Stimulated activated CD4-positive, alpha-beta T cell treated with anti-CD3 and anti-CD28 coated beads, Interleukin-4, amount 100 ng/mL, for 1 hour (primary cell): ENCODE measurements around the gene SYTL3.
"Not testable (repeated sequence)": the region's sequence is repeated elsewhere in the genome, so short reads cannot be mapped to it uniquely, and the experiment has no call there.

Experiments
- DNase-seq: peaks from one replicate; pipeline ENCODE4 v3.0.0-alpha.2; 2020

SYTL3 gene

DNA sequence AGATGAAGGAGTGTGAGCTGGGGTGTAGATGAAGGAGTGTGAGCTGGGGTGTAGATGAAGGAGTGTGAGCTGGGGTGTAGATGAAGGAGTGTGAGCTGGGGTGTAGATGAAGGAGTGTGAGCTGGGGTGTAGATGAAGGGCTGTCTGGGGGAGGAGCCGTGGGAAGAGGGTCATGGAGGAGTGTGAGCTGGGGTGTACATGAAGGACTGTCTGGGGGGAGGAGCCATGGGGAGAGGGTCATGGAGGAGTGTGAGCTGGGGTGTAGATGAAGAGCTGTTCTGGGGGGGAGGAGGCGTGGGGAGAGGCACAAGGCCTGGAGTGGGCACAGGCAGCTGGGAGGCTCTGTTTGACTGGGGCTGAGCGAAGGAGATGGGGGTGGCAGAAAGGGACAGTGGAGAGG lies 51.4 kb downstream of the SYTL3 start:
- not testable (repeated sequence) for DNase-seq

DNA sequence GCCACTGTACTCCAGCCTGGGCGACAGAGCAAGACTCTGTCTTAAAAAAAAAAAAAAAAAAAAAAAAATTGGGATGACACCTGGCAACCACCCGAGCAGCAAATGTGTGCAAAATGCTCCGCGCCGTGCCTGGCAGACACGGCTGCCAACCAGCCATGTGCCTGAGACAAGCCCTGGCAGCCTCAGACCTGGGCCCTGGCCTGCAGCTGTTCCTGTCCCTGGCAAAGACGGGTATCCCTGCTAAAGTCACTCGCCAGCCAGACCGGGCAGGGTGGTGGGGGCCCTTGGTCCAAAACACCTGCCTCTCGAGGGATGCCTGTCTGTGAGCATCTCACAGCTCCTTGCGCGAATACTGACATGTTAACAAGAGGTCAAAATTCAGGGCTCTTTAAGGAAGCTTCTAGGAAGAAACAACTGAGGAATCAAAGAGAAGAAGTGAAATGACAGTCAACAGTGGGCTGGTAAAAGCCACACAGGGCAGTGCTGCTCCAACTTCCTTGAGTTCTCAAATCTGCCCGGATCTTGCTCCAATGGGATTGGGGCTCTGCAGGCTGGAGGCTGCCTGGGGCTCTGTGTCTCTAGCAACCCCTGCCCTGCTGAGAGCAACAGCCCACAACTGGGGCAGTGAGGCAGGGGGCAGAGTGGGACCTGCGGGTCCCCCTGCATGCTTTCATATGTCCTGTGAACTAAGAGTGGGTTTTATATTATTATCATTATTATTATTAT lies 53.4 kb downstream of the SYTL3 start:
- no peak for DNase-seq

DNA sequence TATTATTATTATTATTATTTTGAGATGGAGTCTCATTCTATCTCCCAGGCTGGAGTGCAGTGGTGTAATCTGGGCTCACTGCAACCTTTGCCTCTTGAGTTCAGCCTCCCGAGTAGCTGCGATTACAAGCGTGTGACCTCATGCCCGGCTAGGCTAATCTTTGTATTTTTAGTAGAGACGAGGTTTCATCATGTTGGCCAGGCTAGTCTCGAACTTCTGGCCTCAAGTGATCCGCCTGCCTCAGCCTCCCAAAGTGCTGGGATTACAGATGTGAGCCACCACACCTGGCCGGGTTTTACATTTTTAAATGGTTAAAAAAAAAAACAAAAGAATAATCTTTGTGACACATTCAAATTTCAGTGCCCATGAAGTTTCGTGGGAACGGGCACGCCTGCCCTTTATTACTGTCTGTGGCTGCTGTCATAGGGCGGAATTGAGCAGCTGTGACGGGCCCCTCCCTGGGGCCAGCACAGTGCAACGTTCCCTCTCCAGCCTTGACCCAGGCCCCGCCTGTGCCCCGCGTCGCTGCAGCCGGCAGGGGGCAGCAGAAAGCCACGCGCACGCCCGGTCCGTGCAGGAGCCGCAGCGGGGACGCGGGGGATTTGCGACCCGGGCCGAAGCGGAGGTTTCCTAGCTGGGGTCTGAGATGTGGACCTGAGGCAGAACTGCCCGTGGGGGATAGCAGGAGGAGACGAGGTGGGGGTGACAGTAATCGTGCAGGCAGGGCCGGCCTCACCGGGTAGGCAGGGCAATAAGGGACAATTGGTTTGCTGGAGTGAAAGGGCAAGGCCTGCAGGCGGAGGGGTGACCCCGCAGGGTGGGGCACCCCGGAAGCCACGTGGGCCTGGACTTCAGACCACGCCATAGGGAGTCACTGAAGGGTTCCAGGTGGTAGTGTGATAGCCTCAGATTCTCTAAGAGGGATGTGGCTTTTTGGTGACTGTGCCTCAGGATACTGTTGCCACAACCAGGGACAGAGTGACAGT lies 54.3 kb downstream of the SYTL3 start:
- peak; percentile 82 for DNase-seq

DNA sequence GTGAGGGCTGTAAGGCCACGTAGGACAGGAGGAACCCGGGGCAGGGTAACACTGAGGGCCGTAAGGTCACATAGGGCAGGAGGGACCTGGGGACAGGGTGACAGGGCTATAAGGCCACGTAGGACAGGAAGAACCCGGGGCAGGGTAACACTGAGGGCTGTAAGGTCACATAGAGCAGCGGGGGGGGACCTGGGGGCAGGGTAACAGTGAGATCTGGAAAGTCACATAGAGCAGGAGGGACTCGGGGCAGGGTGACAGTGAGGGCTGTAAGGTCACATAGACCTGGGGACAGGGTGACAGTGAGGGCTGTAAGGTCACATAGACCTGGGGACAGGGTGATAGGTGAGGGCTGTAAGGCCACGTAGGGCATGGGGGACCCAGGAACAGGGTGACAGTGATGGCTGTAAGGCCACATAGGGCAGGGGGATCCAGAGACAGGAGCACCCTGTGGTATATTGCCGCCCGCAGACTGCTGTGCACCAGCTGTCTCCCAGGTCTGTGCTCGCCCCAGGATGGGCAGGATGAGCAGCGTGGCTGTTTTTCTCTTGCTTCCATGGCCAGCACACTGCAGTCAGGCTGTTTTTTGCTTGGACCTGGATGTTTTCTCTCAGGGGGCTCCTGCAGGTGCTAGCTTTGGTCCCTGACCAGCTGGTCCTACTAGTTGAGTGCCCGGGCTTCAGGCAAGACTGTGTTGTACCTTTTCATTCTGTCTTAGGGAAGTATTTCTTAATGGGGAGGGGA lies 55.7 kb downstream of the SYTL3 start:
- no peak for DNase-seq

DNA sequence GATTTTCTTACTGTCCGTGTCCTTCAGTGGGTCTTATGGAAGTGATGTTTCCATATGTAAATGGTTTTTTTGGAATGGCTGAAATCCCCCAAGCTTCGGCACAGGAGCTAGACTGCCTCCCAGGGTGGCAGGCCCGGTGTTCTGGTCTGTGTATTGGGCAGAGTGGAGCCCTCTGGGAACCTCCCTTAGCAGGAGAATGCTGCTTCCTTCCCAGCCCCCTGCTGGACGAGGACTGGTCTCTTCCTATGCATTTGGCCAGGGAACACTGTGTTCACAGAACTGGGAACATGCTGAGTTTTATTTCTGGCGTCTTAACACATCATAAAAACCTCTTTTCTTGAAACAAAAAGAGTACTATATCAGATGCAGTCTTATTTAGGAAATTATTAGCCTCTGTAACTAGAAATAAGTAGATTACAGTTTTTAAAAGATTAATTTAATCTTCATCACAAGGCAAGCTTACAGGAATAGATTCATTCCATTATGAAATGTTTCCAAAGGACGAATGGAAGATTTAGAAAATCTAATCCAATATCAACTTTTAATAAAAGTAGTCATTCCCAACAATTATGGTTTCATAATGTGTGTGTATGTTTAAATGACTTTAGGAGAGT lies 56.6 kb downstream of the SYTL3 start:
- DNase-seq, result no peak

DNA sequence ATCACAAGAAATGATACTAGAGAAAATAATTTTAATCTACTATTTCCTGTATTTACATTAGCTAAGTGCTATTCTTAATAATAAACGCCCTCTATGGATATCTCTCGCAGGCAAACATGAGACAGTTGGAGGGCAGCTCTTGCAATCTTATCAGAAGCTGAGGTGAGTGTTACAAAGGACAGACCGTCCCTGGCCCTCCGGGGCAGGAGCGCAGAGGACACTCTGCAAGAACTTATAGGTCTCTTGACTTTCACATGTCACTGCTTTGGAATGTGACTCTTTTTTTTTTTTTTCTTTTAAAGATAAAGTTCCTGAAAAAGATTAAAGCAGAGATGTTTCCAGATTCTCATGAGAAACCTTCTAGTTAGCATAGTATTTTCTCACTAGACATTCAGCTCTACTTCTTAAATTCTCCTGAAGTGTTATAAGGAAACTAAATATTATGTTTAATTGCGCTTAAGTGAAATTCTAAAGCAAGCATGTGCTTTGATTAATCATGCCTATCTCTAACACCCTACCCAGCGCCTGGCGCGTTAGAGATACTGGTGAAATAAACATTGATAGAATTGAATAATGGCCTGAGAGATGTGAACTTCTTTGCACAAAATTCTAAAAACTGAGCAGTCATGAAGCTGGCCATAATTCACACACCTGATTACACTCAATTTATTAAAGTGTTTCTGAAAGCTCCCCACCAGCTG lies 57.4 kb downstream of the SYTL3 start:
- DNase-seq, result no peak

DNA sequence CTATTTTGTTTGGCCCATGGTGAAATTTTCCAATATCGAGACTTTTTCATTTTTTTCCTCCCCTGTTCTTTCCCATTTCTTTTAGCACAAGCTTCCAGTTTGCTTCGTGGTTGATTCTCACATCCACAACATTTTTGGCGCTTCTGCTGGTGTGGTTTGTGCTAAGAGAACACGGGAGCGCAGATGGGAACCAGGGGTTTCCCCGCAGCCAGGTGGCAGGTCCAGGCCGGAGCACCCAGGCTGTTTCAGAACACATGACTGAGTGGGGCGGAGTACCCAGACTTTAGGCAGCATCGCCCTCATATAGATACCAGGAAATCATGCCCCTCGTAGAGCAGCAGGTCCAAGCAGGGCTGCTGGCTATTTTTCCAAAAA lies 58.0 kb downstream of the SYTL3 start:
- no peak for DNase-seq

DNA sequence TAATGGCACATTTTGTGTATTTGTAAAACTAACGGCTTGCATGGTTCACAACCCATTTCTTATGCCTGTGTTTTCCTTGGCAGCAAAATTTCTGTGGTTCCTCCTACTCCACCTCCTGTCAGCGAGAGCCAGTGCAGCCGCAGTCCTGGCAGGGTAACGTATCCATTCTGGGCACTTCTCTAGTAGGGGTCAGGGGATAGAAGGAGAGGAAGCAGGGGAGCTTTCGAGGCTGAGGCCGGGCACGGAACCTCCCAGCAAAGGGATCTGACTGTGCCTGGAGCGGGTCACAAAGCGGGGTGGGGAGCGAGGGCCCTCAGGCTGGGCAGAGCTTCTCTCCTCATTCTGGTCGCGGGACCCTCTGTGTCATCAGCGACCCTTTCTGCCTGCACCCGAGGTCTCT lies 58.4 kb downstream of the SYTL3 start:
- no peak for DNase-seq

DNA sequence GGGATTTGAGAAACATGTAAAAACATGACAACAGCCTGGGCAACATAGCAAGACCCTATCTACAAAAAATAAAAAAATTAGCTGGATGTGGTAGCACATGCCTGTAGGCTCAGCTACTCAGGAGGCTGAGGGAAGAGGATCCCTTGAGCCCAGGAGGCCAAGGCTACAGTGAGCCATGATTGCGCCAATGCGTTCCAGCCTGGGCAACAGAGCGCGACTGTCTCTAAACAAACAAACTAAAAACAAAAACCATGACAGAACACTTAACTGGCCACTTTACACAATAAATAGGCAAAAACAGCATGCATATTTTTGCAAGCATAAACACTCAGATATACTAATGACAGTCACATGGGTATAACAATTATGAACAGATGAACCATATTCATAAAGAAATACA lies 60.0 kb downstream of the SYTL3 start:
- DNase-seq, result no peak

DNA sequence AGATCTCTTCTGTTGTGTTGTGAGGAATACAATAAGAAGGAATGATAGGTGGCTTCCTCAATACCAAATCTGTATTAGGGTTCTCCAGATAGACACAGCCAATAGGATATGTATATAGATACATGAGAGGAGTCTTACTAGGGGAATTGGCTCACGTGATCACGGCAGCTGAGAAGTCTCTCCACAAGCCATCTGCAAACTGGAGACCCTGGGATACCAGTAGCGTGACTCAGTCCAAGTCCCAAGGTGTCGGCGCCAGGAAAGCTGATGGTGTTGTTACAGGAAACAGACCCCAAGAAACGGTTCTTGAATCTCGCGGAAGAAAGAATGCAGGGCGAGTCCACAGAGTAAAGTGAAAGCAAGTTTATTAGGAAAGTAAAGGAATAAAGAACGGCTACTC lies 61.4 kb downstream of the SYTL3 start:
- no peak for DNase-seq

DNA sequence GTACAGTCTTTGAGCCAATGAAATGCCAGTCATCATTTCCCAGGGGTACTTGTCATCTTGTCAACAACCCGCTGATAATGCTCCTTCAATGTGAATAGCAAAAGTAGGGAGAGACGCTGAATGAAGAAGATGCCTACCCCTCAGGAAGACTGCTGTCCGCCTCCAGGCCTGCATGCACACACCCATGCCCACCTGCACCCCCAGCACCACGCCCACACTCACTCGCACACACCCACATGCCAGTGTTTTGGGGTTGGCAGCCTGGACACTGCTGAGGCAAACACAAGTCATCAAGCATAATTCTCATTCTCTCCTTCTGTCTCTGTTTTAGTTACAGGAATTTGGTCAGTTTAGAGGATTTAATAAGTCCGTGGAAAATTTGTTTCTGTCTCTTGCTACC lies 63.6 kb downstream of the SYTL3 start:
- DNase-seq, result no peak

DNA sequence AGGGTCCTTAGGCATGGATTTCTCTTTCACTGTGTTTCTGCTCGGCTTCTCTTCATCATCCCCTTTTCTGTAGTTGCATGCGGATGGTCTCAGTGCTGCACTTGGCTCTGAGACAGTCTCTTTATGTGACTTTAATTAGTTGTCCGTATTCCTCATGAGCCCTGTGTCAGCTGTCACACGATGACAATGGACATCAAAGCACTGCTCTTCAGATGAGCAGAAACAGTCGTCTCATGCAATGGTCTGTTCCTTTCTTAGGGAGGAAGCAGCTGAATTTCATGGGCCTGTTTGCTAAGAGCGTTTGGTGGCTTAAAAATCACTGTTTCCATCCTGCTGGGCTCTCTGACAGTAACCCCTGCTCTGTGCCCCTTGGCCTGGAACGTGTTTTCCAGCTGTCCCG lies 64.9 kb downstream of the SYTL3 start:
- no peak for DNase-seq

DNA sequence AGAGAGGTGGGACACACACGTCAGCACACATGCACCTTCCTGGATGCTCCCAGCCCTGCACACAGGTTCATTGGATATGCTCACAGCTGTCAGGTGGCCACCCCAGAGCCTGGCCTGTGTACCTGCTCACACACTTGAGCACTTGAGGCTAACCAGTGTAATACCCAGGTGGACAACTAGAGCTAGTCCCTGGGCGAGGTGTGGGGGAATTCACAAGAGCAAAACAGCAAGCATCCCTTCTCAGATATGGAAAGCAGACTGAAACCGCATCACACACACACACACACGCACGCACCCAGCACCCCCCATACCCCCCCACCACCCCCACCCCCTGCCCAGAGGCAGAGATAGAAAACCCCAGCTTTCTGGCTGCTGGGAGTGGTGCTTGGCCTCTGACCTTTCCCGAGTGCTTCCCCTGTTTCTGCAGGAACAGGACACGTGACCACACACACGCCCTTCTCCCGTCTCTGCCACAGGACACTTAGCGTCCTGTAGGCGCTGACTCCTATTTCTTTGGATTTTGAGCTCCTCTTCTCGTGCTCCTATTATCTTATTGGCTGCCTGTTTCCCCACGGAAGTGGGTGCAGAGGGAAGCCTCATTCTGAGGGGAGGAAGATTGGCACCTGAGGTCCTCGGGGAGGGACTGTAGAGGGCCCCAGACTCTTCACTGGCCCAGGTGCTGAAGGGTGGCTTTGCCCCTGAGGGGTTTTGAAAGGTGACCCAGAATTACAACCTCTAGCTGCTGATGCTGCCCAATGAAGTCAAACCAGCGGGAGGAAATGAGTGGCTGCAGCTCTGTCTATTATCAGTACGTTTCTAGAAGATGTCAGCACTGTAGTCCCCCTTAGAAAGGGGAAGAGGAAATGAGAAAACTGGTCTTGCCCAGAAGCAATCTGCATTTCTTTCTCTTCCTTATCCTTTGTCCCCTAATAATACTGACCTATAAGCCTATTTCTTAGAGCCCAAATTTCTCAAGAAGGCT lies 65.8 kb downstream of the SYTL3 start:
- no peak for DNase-seq

DNA sequence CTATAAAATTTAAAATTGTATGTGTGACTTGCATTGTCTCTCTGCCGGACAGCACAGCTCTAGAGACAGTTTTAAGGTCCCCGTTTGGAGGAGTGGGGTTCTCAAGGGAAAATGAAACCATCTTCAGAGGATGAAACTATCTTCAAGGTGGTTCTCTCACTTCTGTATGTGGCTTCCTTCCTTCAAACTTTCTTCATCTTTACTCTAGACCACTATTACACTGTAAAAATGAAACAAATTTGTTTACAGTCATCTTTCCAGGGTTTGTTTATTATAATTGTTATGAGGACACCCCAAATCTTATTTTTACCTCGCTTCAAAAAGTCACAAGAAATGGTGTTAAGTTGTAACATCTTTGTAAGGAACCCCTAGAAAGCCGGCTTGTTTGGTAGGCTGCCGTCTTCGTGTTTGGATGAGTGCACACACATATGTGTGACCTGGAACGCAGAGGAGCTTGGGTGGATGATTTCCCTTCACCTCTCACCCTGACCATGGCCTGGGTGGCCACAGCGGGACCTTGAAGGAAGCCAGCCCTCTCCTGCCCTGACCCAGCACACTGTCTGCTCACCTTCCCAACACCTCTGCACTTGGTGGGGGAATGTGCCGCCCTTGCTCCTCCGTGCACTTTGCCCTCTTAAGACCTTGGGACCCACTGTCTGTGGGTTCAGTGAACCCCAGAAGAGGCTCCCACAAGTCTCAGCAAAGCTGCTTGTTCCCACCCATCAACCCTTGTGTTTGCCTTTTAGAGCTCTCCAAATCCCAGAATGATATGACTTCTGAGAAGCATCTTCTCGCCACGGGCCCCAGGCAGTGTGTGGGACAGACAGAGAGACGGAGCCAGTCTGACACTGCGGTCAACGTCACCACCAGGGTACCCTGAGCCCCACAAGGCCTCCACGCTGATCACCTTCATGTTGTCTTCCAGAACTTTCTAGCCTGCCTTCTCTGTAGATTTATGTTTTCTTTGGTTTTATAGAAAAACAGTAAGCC lies 67.8 kb downstream of the SYTL3 start:
- no peak for DNase-seq

DNA sequence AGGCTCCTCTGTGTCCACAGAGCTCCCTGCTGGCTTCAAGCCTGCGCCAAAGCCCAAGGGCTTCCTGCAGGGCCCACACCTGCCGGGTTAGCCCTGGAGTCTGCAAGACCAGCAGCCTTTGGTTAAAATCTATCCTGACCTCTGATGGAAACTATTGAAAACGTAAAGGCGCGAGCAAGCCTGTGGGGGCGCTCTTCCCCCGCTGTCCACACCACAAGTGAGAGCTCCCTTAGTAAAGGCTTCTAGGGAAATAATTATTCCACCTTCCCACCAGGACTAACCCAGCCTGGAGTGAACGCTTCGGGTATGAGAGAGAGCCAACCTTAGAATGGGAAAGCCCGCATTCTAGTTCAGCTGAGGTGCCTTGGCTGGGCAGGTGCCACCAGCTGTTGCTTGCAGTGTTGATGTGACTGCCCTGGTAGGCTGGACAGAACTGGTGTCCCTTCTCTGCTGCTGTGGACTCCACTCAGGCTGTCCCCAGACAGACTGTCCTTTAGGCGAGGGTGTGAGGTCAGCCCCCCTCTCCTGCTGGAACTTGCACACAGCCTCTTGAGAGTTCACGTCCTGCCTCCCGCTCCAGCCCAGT lies 68.7 kb downstream of the SYTL3 start:
- no peak for DNase-seq

DNA sequence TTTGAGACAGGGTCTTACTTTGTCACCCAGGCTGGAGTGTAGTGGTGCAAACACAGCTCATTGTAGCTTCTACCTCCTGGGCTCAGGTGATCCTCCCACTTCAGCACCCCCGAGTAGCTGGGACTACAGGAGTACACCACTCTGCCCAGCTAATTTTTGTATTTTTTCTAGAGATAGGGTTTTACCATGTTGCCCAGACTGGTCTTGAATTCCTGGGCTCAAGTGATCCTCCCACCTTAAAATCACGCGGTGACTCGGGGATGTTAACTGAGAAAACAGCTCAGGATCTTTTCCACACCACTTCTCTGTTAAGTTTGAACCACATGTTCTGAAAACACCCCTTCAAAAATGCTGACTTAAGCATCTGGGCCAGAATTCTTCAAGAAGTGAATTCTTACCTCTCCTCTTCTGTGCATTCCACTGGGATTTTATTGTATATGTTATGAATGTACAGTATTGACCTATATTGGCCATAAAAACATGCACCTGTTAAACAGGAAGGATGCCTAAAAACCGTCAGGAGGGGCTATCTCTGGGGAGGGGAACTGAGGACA lies 72.4 kb downstream of the SYTL3 start:
- no peak for DNase-seq

DNA sequence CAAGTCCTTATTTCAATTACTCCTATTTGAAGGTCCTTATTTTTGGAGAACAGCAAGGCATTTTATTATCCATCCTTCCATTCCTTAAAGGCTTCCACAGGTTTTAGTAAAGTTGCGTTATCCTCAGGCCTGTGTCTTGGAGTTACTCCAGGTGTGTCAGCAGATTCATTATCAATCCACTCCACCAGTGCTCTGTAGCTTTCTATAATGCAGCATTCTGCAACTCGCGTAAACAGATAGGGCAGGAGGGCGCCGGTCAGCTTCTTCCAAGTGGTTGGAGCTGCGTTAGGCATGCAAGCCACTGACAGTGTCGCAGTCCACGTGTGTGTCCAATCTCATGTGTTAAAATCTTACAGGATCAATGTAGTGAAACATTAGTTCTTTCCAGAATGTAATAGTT lies 75.8 kb downstream of the SYTL3 start:
- DNase-seq, result no peak

DNA sequence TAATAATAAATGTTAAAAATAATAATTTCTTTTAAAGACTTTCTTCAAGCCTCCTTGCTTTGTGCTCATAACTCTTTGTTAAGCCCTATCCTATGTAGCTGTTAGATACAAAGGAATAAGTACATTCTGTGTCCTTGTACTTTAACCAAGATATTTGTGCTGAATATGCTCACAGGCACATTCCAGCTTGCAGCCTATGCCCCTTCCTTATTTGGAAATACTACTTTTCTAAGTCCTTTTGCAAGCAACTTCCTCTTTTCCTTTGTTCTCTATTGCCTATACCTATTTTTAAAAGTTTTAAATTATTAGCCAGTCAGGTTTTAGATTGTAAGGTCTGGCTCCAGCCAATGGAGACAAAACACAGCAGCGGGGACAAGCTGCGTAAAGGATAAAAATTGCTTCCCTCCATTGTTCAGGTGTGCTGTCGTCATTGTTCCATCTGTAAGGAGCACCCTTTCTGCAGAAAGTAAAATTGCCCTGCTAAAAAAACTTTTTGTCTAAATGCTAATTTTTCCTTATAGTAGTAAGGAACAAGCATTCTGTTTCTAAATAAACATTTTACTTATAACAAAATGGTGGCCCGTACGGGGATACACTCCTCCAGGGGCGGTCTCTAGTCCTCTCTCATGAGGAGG lies 80.2 kb downstream of the SYTL3 start:
- no peak for DNase-seq

DNA sequence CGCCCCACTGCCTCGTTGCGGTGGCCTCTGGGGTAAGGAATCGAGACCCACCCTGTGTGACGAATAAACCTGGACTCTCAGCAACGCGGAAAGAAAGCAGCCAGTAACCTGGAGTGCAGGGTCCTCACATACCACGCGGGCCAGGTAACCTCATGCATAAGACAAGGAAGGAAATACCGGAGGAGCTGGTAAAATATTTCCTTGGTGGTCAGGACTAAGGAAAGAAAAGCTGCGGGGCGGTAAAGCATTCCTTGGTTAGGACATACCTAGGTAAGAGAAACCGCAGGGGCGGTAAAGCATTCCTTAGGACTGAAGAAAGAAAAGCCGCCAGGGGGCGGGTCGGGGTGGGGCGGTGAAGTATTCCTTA lies 80.7 kb downstream of the SYTL3 start:
- DNase-seq, result no peak
